ENCODE data around the gene RECQL5.

Gene RECQL5

GRCh38 chr17:75685499-75685898, 18.5 kb upstream of the RECQL5 start:
- no peak for DNase-seq

GRCh38 chr17:75684924-75685323, 18.0 kb upstream of the RECQL5 start:
- no peak for DNase-seq

GRCh38 chr17:75684249-75684648, 17.3 kb upstream of the RECQL5 start:
- DNase-seq = no peak

- DNase-seq = no peak
These were observed 16.6 kb upstream of the RECQL5 start for GRCh38 chr17:75683583-75683982.

- DNase-seq = no peak
These were observed 14.3 kb upstream of the RECQL5 start for GRCh38 chr17:75681289-75681688.

- no peak for DNase-seq
These were observed 13.5 kb upstream of the RECQL5 start for GRCh38 chr17:75680431-75680830.

- DNase-seq = no peak
These were observed 12.8 kb upstream of the RECQL5 start for GRCh38 chr17:75679706-75680211.

GRCh38 chr17:75676461-75676860, 9.5 kb upstream of the RECQL5 start:
- DNase-seq = no peak

GRCh38 chr17:75673487-75673886, 6.5 kb upstream of the RECQL5 start:
- DNase-seq = no peak

GRCh38 chr17:75672011-75672410, 5.1 kb upstream of the RECQL5 start:
- DNase-seq = no peak

GRCh38 chr17:75670868-75671267, 3.9 kb upstream of the RECQL5 start:
- DNase-seq = no peak

GRCh38 chr17:75668489-75668888, 1.5 kb upstream of the RECQL5 start:
- no peak for DNase-seq

- no peak for DNase-seq
These were observed 871 bp upstream of the RECQL5 start for GRCh38 chr17:75667825-75668224.

- no peak for DNase-seq
These were observed 973 bp downstream of the RECQL5 start for GRCh38 chr17:75665981-75666380.

GRCh38 chr17:75664099-75664549, 2.8 kb downstream of the RECQL5 start:
- DNase-seq = no peak

- no peak for DNase-seq
These were observed 4.4 kb downstream of the RECQL5 start for GRCh38 chr17:75662511-75662910.

- no peak for DNase-seq
These were observed 5.4 kb downstream of the RECQL5 start for GRCh38 chr17:75661531-75661930.

- no peak for DNase-seq
These were observed 8.7 kb downstream of the RECQL5 start for GRCh38 chr17:75658237-75658636.

- DNase-seq = no peak
These were observed 12.8 kb downstream of the RECQL5 start for GRCh38 chr17:75654176-75654575.

- peak; percentile 27 for DNase-seq
These were observed 13.9 kb downstream of the RECQL5 start for GRCh38 chr17:75652934-75653549.

- DNase-seq = no peak
These were observed 14.6 kb downstream of the RECQL5 start for GRCh38 chr17:75652341-75652740.

- no peak for DNase-seq
These were observed 16.1 kb downstream of the RECQL5 start for GRCh38 chr17:75650874-75651273.

GRCh38 chr17:75649687-75650086, 17.3 kb downstream of the RECQL5 start:
- no peak for DNase-seq

- no peak for DNase-seq
These were observed 19.0 kb downstream of the RECQL5 start for GRCh38 chr17:75647921-75648320.

GRCh38 chr17:75647061-75647460, 19.9 kb downstream of the RECQL5 start:
- DNase-seq = no peak
